GM21619 (cell line): ENCODE measurements around the gene SCD5.

Source experiments
- ATAC-seq: cut with Tn5 transposase; IDR thresholded peaks from one replicate; pipeline ENCODE4 v1.9.1; 2021; ENCODE audit not compliant: unreplicated experiment

SCD5 gene

DNA sequence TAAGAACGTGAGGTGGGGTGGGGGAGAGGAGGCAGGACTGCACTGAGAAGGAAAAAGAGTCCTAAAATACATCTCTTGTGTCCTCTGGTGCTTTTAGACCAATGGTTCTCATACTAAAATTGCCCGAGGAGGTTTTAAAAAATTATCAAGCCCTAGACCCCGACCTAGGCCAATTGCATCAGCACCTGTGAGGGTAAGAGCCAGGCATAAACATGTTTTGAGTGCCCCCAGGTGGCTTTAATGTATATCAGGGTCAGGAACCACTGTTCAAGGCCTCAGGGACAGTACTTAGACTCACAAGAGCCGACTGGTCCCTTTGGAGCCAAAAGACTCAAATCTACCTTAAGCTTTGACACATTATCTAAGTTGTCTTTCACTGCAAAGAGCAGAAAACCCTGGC lies 199.3 kb downstream of the SCD5 start:
- ATAC-seq = no peak

DNA sequence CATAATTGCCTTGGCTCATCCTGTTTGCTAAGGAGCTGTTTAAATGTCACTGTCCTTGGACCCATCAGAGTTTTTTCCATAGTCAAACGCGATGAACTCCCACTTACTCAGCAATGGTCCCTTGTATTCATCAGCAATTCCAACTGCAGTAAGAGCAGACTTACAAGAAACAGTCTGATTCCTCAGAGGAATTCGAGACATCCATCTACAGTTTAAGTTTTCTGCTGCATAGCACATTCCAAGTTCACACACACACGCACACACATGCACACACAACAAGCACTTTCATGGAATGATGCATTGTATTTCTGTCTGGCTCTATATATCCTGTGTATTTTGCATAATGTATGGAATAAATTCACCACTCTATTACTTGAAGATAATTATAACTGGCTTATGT lies 204.1 kb downstream of the SCD5 start:
- no peak for ATAC-seq

DNA sequence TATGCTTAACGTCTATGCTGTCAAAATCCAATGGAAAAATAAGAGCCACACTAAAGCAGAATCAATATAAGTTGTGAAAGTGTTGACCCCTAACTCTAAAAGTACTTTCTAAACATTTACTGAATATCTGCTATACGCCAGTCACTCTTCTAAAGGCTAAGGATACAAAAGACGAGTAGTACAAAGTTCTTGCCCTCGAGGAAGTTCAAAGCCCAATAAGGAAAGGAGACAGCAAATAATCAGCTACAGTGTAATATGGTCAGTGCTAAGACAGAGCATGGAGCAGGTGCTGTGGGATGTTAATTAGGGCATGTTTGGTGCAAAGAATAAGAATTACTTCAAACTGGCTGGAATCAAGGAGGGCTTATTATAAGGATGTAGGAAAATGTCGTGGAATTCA lies 205.2 kb downstream of the SCD5 start:
- no peak for ATAC-seq

DNA sequence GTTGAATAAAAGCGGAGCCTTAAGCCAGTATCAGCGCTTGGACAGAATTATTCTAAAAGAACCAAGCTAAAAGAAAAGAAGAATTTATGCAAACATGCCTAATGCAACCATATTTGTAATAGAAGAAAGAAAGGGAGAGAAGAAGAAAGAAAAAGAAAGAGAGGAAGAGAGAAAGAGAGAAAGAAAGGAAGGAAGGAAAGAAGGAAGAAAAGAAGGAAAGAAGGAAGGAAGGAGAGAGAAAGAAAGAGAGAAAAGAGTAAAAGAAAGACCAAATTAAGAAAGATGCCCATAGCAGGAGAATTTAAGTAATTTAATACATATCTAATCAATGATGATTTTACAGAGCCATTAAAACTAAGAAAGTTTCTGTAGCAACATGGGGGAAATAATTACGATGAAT lies 206.0 kb downstream of the SCD5 start:
- ATAC-seq = no peak

DNA sequence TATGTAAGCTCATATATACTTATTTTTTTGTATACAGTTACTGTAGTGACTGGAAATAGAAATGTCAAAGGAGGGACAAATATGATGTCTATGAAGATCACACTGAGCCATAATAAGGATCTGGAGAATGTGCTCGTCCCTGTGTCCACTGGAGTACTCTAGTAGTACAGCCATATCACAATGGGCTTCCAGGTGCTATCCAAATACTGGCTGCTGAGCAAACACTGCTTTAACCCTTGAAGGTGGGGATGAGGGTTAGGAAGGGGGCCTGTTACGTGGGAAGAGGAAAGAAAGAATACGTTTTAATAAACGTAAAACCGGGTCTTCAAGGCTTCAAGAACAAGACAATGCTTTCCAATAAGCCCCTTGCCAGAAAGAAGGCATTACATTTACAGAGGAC lies 207.0 kb downstream of the SCD5 start:
- ATAC-seq = no peak

DNA sequence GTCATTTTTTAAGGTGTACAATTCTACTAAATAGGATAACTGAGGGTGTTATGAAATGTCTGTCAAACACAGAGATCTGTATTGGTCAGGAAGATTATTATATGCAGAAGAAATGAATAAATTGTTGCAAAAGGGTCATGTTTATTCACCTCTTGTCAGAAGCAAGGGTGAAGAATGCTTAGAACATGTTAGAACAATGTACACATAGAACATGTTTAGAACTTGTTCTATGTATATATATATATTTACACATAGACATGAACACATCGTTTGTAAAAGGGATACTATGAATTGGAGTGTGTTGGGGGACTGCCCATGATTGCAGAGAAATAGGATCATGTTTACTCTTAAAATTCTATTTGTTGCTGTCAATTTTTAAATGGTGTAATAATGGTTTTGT lies 208.8 kb downstream of the SCD5 start:
- no peak for ATAC-seq

DNA sequence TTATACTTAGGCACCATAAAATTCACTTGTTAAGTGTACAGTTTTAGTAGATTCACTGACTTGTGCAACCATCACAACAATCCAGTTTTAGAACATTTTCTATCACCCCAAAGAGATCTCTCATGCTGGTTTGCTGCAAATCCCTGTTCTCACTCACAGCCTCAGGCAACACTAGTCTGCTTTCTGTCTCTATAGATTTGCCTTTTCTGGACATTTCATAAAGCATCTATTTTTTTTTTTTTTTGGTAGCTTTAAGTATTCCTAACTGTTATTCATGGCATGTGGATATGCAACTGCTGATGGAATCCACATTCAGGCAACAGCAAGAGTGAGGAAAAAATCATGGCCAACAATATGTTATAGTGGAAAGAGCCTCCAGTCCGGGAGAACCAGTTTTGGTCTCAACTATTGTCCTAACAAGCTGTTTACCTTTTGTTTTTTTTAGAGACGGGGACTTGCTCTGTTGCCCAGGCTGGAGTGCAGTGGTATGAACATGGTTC lies 209.8 kb downstream of the SCD5 start:
- no peak for ATAC-seq

DNA sequence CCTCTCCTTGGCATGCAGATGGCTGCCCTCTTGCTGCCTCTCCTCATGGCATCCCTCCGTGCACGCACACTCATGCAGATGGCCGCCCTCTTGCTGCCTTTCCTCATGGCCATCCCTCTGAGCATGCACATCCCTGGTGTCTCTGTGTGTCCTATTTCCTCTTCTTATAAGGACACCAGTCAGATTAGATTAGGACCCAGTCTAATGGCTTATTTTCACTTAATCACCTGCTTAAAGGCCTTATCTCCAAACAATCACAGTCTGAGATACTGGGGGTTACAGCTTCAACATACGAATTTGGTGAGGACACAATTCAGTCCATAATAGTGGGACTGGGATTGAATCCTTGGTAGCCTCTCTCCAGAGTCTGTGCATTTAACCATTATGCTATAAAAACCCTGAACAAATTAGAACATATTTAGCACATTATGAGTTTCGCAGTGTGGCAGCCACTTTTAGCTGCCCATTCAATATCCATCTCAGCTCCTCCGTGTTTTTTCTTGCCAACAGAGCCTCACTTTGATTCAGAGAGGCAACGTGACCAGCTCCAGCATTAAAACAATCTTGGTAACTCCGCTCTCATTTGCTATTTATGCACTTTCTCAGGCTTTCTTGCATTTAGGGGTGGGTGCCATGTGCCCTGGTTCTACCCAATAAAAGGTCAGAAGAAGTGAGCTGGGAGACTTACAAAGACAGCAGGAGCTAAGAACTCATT lies 210.6 kb downstream of the SCD5 start:
- no peak for ATAC-seq

DNA sequence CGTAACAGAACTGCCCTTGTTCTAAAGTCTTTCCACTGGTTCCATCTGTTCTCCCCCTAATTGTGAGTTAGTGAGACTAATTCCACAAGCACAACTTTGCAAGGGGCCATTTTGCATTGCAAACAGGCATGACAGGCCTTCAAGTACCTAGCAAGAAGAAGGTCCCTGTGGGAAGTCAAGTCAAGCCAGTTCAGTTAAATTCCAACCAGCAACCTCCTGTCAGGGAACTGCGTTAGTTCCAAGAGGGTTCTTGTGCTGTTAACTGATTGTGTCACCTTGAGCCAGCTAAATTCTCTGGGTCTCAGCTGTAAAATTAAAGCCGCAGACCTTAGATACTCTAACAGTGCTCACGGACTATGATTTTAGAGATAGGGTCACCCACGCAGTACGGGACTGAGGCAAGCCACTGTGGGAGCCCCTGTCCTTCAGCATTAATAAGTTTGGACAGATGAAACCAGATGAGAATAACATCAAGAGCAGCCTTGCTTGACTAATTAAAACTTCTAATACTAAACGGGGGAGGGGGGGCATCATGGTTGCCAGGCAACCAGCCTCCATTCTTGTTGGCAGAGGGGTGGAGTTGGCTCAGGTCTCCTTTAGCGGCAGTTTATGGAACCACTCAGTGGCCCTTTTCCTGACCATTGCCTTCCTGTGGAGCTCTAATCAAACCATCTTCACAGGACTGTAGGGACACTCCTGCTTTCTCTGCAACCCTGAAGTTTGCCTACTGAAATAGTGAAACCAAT lies 212.7 kb downstream of the SCD5 start:
- no peak for ATAC-seq

DNA sequence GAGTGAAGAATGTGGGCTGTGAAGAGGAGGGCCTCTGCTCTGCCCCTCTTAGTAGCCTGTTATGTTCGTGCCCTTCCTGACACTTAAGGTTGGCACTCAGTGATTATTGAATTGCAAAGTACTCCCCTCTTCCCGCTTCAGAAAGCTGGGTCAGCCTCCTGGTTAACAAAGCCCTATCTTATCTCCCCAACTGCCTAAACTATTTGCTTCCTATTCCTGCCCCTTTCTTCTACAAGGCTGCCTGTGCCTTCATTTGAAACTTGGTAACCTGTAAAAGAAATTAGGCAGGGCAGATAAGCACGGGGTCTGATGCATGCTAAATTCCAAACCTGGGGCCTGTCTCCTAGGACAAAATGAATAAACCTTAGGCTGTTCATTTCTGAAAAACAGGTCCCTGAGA lies 213.7 kb downstream of the SCD5 start:
- ATAC-seq = no peak

DNA sequence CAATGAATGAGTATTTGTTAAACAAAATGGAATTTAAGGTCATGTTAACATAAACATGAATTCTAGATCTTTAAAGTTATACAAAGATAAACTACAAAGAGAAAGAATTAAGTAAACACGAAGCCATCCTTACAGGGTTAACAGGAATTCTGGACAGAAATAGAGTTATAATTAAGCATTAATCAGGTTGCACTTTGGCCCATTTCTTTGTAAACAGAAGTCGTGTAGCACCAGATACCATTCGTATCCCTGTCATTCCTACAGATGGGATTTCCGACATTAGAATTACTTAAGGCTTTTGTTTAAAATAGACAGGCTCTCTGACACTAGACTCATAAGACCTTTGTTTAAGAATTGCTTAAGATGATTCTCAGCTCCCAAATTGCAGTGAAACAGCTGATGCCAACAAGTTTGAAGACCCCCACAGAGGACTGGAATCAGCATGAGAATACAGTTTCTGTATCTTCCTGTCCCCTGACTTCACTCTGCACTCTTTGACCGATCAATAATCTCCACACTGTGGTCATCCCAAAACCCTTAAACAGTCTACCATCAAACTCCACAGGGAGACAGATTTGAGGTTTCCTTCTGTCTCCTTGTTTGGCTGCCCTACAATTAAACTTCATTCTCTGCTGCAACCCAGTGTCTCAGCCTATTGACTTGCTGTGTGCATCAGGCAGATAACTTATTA lies 214.6 kb downstream of the SCD5 start:
- no peak for ATAC-seq

DNA sequence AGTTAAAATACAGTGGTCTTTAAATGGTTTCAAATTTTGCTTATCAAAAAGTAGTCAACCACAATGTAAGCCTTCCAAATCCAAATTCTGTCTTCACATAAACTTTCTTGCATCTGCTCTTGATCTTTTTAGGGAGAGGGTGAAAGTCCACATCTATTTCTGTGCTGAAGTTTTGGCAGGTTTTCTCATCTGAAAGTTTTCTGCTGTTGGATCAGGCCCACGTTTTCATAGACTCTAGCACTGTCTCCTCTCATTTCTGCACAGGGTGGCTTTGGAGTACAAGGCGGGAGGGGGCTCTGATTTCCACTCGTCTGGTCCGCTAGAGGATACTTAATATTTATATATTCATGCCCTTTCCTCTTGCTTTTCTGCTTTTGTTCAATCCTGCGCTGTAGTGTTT lies 218.7 kb downstream of the SCD5 start:
- no peak for ATAC-seq
